ENCODE data around the gene PHKG1. TPM values are rescaled to one million over a fixed set of nuclear protein-coding genes. Genes with fewer than 3 reads are reported as not detected.
"Not testable (repeated sequence)": the region's sequence is repeated elsewhere in the genome, so short reads cannot be mapped to it uniquely, and the experiment has no call there.

Gene PHKG1
- total RNA-seq, 1 experiment from 2014 or later, result 1.1 TPM

DNA sequence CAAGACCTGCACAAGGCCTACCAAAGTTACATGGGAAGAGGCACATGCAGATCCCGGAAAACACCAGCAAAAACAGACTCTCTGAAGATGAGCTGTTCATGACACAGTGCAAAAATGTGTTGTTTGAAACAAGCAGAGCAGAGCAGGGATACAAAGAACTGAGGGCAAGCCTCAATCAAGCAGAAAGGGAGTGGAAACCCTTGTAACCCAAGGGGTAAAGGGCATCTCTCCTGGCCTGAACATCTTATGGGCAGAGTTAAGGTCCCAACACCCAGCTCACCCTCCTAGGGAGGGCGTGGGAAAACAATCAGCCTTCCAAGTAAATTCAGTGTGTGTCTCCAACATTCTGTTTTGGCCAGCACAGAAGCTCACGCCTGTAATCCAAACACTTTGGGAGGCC lies 52.0 kb downstream of the PHKG1 start:
- no peak for TF ChIP-seq CTCF (IDR thresholded peaks at IDR 0.05; ENCODE audit: insufficient read depth in 1 of 2, low read depth in 1 of 2, low read length in 1 of 2, severe bottlenecking in 1 of 2, unreplicated experiment in 1 of 2)
- Histone ChIP-seq H3K4me1 (peaks cover under 1% of the 10 kb centered on the region; the same call in 1 of the 2 replicates), H3K27me3 (replicated peaks; ENCODE audit: control insufficient read depth, insufficient read depth, low read length) (no peaks in the 10 kb centered on the region), H3K4me3 (ENCODE audit: low read depth, low read length) (no peak overlapping the region), H3K36me3 (ENCODE audit: control insufficient read depth, insufficient read depth, low read length) (no peaks in the 10 kb centered on the region), H3K9me3 (no peaks in the 10 kb centered on the region)
- Mint-ChIP-seq H3K36me3 (ENCODE audit: insufficient read depth, unreplicated experiment) (peaks cover 37% of the 10 kb centered on the region), H3K9me3 (ENCODE audit: unreplicated experiment) (no peaks in the 10 kb centered on the region), H3K27me3 (ENCODE audit: insufficient read depth, unreplicated experiment) (no peaks in the 10 kb centered on the region), H3K27ac (ENCODE audit: unreplicated experiment) (no peak overlapping the region), H3K4me1 (ENCODE audit: low read depth, unreplicated experiment) (peaks cover 6% of the 10 kb centered on the region), H3K4me3 (ENCODE audit: unreplicated experiment) (no peak overlapping the region)
- ChIA-PET CTCF (no interaction called here), POLR2A (no interaction called here)
- DNase-seq, result no peak
- intact Hi-C loops (cut with micrococcal nuclease; ENCODE audit: unreplicated experiment), result no loop called here
- BruUV-seq (replicated peaks), result no TSS peak

DNA sequence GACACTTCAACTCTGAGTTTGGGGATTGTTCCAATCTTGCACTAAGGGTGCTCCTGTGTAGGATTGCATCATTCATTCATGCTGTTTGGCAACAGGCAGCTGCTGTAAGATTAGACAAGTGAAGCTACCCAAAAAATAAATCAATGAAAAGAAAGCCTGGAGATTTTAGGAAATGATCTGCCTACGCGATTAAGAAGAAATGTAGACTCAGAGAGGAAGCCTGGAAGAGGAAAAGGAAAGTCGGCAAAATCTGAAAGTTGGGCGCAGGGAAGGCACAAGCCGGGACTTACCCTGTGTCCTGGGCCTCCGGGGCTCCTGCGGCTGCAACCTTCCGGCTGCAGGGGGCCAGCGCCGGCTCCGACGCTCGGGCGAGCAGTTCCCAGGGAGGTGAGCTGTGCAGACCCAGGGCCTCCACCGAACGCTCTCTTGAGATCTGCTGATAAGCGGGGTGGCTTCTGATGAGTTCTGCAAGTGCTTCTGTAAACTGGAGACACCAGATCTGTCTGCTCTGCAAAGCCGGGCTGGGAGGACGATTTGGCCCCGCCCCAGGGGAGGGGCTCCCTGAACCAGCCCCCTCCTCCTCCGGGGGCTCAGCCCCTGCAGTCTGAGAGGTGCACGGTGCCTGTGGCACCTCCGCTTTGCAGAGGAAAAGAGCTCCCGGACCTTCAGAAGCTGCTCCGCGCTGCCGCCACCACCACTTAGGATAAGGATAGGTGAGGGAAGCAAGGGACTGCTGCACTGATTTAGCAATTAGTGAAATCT lies 58.9 kb downstream of the PHKG1 start:
- H3K4me3 ChIP-seq (ENCODE audit: low read depth, low read length), result peak overlapping the region; percentile 80
- peaks cover 51% of the 10 kb centered on the region for H3K36me3 Mint-ChIP-seq (ENCODE audit: insufficient read depth, unreplicated experiment)
- peak overlapping the region; percentile 89 for H3K27ac Mint-ChIP-seq (ENCODE audit: unreplicated experiment)
- TSS peak; percentile 46 for BruUV-seq (replicated peaks)
- H3K27me3 ChIP-seq (replicated peaks; ENCODE audit: control insufficient read depth, insufficient read depth, low read length), result no peaks in the 10 kb centered on the region
- ChIA-PET CTCF (interaction anchor here (0.6 to 2.7 kb wide), 7 partner anchors 12 to 70 kb away, joined by 3 to 42 read pairs (median 8); partner anchors contain the start of genes CCT6A, NIPSNAP2, PSPH and SUMF2), POLR2A (interaction anchor here (0.5 to 2.3 kb wide), 6 partner anchors 13 to 300 kb away, joined by 3 to 79 read pairs (median 8); partner anchors contain the start of genes CCT6A, CHCHD2, PSPH and SUMF2)
- H3K4me1 Mint-ChIP-seq (ENCODE audit: low read depth, unreplicated experiment), result peaks cover 21% of the 10 kb centered on the region
- intact Hi-C loops (cut with micrococcal nuclease; ENCODE audit: unreplicated experiment), result loop anchor here (1.0 kb wide), 3 partner anchors 12 to 30 kb away; partner anchors contain the start of genes CCT6A, PSPH and SUMF2
- peaks cover 29% of the 10 kb centered on the region for H3K4me1 ChIP-seq
- no peaks in the 10 kb centered on the region for H3K36me3 ChIP-seq (ENCODE audit: control insufficient read depth, insufficient read depth, low read length)
- no peaks in the 10 kb centered on the region for H3K9me3 Mint-ChIP-seq (ENCODE audit: unreplicated experiment)
- H3K9me3 ChIP-seq, result no peaks in the 10 kb centered on the region
- no peaks in the 10 kb centered on the region for H3K27me3 Mint-ChIP-seq (ENCODE audit: insufficient read depth, unreplicated experiment)
- DNase-seq, result peak; percentile 96
- H3K4me3 Mint-ChIP-seq (ENCODE audit: unreplicated experiment), result peak overlapping the region; percentile 85
- peak; percentile 31 to 55 for TF ChIP-seq CTCF (IDR thresholded peaks at IDR 0.05; ENCODE audit: insufficient read depth in 1 of 2, low read depth in 1 of 2, low read length in 1 of 2, severe bottlenecking in 1 of 2, unreplicated experiment in 1 of 2)

DNA sequence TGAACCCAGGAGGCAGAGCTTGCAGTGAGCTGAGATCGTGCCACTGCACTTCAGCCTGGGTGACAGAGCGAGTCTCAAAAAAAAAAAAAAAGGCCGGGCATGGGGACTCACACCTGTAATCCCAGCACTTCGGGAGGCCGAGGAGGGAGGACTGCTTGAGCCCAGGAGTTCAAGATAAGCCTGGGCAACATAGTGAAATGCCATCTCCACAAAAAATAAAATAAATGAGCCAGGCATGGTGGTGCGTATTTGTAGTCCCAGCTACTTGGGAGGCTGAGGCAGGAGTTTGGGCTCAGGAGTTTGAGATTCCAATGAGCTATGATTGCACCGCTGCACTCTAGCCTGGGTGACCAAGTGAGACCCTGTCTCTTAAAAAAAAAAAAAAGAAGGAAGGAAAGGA lies 60.2 kb downstream of the PHKG1 start:
- DNase-seq; H3K36me3 ChIP-seq (ENCODE audit: control insufficient read depth, insufficient read depth, low read length); H3K27me3 Mint-ChIP-seq (ENCODE audit: insufficient read depth, unreplicated experiment); H3K9me3 ChIP-seq; H3K27me3 ChIP-seq (replicated peaks; ENCODE audit: control insufficient read depth, insufficient read depth, low read length); H3K9me3 Mint-ChIP-seq (ENCODE audit: unreplicated experiment); intact Hi-C loops (cut with micrococcal nuclease; ENCODE audit: unreplicated experiment); BruUV-seq (replicated peaks): not testable (repeated sequence)
- H3K27ac Mint-ChIP-seq (ENCODE audit: unreplicated experiment), result peak overlapping the region; percentile 76
- POLR2A ChIA-PET, result interaction anchor here (0.7 to 2.3 kb wide), 2 partner anchors 19 to 21 kb away, joined by 6 to 79 read pairs; partner anchors contain the start of genes CCT6A and PSPH
- H3K36me3 Mint-ChIP-seq (ENCODE audit: insufficient read depth, unreplicated experiment), result peaks cover 63% of the 10 kb centered on the region
- Histone ChIP-seq H3K4me3 (ENCODE audit: low read depth, low read length) (peak overlapping the region; percentile 80), H3K4me1 (peaks cover 39% of the 10 kb centered on the region)
- CTCF ChIA-PET, result interaction anchor here (2.7 kb wide), 1 partner anchor 42 kb away, joined by 8 read pairs; no protein-coding TSS in a partner anchor
- H3K4me1 Mint-ChIP-seq (ENCODE audit: low read depth, unreplicated experiment), result peaks cover 24% of the 10 kb centered on the region
- H3K4me3 Mint-ChIP-seq (ENCODE audit: unreplicated experiment), result peak overlapping the region; percentile 85

GRCh38 chr7:56031556-56031955 lies 61.2 kb downstream of the PHKG1 start:
- H3K27me3 ChIP-seq (replicated peaks; ENCODE audit: control insufficient read depth, insufficient read depth, low read length); intact Hi-C loops (cut with micrococcal nuclease; ENCODE audit: unreplicated experiment); H3K27me3 Mint-ChIP-seq (ENCODE audit: insufficient read depth, unreplicated experiment); DNase-seq; H3K4me3 ChIP-seq (ENCODE audit: low read depth, low read length); BruUV-seq (replicated peaks); CTCF ChIA-PET; H3K9me3 Mint-ChIP-seq (ENCODE audit: unreplicated experiment); POLR2A ChIA-PET; H3K9me3 ChIP-seq; H3K36me3 ChIP-seq (ENCODE audit: control insufficient read depth, insufficient read depth, low read length): not testable (repeated sequence)
- H3K36me3 Mint-ChIP-seq (ENCODE audit: insufficient read depth, unreplicated experiment), result peaks cover 74% of the 10 kb centered on the region
- H3K27ac Mint-ChIP-seq (ENCODE audit: unreplicated experiment), result peak overlapping the region; percentile 76
- peaks cover 39% of the 10 kb centered on the region for H3K4me1 ChIP-seq
- peak overlapping the region; percentile 85 for H3K4me3 Mint-ChIP-seq (ENCODE audit: unreplicated experiment)
- H3K4me1 Mint-ChIP-seq (ENCODE audit: low read depth, unreplicated experiment), result peaks cover 24% of the 10 kb centered on the region
